H1 (cell line): ENCODE data around the gene TSC22D1. TPM values are rescaled to one million over a fixed set of nuclear protein-coding genes. Genes with fewer than 3 reads are reported as not detected.

Experiments
- CHD7 ChIP-seq: fragments of 300-600 bp; sonication (generic); IDR thresholded peaks from 2 replicates; pipeline ENCODE4 v1.7.1; 2012; ENCODE audit warnings: low read length, moderate library complexity, mild to moderate bottlenecking, inconsistent platforms; ENCODE audit not compliant: insufficient replicate concordance
- polyA plus RNA-seq, 7 experiments: library from polyadenylated mRNA; depleted of rRNA in 3 of 7; stranded (reverse) in 5 of 7; unstranded in 2 of 7; fragments of >200 nt in 5 of 7; fragments of 200-250 nt in 2 of 7; gene quantifications; 1 replicate in 5 of 7; 2 replicates in 1 of 7; 4 replicates in 1 of 7; pipeline versions ENCODE4 v1.2.1 to v1.2.3, GENCODE V29; 2011 to 2013; ENCODE audit warnings: missing spikeins in 2 of 7, mixed read lengths in 2 of 7
- total RNA-seq: library from RNA; stranded (reverse); fragmentation: NEBNext Ultra II Directional; extraction: Animal tissue kit (Norgen Biotek cat#: 25700); gene quantifications from 2 replicates; pipeline ENCODE4 v1.2.1, GENCODE V29; 2021

TSC22D1 gene
- total and polyA plus RNA-seq, 2 of the 8 experiments (the other 6 are each of a cell fraction or from before 2014, with no cell fraction given): 52.6 to 80.9 TPM

- no peak for TF ChIP-seq CHD7
Observed at GRCh38 chr13:44618326-44618725, 42.2 kb upstream of the TSC22D1 start (continued).
